Measurements from ENCODE around the gene TMEM204.

- TF ChIP-seq CTCF (IDR thresholded peaks at IDR 0.05) (no peak), POLR2A (IDR thresholded peaks at IDR 0.05) (no peak)
Observed at GRCh38 chr16:1532771-1533170, 695 bp upstream of the TMEM204 start.
